ENCODE measurements around the gene ESF1.

- TF ChIP-seq, protein P1, sequence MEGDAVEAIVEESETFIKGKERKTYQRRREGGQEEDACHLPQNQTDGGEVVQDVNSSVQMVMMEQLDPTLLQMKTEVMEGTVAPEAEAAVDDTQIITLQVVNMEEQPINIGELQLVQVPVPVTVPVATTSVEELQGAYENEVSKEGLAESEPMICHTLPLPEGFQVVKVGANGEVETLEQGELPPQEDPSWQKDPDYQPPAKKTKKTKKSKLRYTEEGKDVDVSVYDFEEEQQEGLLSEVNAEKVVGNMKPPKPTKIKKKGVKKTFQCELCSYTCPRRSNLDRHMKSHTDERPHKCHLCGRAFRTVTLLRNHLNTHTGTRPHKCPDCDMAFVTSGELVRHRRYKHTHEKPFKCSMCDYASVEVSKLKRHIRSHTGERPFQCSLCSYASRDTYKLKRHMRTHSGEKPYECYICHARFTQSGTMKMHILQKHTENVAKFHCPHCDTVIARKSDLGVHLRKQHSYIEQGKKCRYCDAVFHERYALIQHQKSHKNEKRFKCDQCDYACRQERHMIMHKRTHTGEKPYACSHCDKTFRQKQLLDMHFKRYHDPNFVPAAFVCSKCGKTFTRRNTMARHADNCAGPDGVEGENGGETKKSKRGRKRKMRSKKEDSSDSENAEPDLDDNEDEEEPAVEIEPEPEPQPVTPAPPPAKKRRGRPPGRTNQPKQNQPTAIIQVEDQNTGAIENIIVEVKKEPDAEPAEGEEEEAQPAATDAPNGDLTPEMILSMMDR (conservative IDR thresholded peaks at IDR 0.05; ENCODE audit: low read length), result peak; percentile 86
- no peak for TF ChIP-seq EZH2phosphoT487 (IDR thresholded peaks at IDR 0.05; ENCODE audit: borderline replicate concordance, low read depth, low read length)
Observed at GRCh38 chr20:13771853-13772453, 12.8 kb downstream of the ESF1 start.
